HG02885 (cell line): ENCODE results near the gene STAT5B.
"Not testable (repeated sequence)": the region's sequence is repeated elsewhere in the genome, so short reads cannot be mapped to it uniquely, and the experiment has no call there.

Source experiments
- ATAC-seq: cut with Tn5 transposase; IDR thresholded peaks from one replicate; pipeline ENCODE4 v1.9.1; 2021; ENCODE audit warnings: mild to moderate bottlenecking; ENCODE audit not compliant: unreplicated experiment, poor library complexity

Gene STAT5B

GRCh38 chr17:42276359-42276608 is at the start of gene STAT5B:
TSS of gene STAT5B (minus strand) at chr17:42276391. CDS start at chr17:42232127, 44,264 bp downstream.
- ATAC-seq = peak; percentile 76

GRCh38 chr17:42325026-42325425 is 48.8 kb upstream of the STAT5B start:
- ATAC-seq = no peak

- ATAC-seq = no peak
These were observed 47.1 kb upstream of the STAT5B start for GRCh38 chr17:42323268-42323773.

DNA sequence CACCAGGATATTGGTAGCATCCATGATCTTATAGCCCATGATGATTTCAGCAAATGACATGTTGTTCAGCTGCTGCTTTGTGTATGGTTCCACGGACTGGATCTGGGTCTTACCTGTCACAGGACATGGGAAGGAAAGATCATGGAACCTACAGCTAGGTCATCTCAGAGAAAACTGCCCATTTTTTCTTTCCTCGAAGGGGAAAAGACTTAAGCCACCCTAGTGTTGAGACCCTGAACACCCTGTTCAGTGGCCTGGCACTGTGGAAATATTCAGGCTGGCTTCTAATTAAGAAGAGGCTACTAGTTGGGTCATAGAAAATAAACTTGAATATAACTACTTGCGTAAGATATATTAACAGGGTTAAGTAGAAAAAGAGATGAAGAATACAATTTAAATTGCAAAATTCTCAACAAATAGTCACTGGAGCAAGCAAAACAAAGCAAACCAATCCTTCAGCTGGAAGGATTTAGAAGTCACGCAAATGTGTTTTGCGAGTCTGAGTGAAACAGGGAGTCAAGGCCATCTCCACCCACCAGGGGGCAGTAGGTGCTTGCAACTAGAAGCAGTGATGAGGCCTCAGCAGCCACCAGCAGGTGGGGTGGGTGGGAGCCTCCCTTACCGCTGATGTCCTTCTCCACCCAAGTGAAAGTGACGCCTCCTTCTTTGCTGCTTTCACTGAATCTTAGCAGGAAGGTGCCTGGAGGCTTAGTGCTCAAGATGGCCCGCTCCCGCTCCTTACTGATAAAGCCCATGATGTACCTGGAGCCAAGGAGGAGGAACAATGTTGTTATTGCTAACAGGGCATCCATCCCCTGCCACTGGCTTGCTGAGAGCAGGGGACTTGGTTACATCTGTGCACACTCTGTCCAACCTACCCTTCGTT is 46.4 kb upstream of the STAT5B start:
- ATAC-seq = peak; percentile 68

GRCh38 chr17:42321555-42321954 is 45.4 kb upstream of the STAT5B start:
- no peak for ATAC-seq

DNA sequence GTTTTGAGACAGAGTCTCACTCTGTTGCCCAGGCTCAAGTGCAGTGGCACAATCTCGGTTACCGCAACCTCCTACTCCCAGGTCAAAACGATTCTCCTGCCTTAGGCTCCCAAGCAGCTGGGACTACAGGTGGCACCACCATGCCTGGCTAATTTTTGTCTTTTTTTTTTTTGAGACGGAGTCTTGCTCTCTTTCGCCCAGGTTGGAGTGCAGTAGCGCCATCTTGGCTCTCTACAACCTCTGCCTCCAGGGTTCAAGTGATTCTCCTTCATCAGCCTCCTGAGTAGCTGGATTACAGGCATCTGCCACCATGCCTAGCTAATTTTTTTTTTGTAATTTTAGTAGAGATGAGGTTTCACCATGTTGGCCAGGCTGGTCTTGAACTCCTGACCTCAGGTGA is 41.8 kb upstream of the STAT5B start:
- not testable (repeated sequence) for ATAC-seq

DNA sequence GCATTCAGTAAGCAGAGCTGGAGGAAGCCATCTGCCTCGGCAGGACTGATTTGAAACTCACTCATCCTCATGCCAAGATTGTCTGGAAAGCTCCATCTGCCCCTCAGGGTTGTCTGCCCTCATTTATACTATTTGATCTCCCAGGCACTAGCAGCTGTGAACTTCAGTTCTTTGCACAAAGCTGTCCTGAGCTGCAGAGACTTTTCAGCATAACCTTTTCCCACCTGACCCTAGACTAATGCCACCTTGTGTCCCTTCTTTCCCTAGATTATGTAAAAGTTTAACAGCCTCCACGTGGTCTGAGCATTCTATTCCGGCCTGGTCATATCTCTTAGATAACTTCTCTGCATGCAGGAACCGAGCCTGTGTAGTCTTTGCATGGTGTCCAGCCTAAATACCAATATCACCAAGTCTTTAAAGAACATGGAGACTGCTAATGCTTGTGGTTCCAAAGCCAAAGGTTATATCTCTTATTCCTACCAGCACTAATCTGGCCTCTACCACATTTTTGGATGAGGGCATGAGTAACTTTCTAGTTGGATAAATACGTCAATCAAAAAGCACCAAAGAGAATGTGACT is 41.2 kb upstream of the STAT5B start:
- no peak for ATAC-seq

DNA sequence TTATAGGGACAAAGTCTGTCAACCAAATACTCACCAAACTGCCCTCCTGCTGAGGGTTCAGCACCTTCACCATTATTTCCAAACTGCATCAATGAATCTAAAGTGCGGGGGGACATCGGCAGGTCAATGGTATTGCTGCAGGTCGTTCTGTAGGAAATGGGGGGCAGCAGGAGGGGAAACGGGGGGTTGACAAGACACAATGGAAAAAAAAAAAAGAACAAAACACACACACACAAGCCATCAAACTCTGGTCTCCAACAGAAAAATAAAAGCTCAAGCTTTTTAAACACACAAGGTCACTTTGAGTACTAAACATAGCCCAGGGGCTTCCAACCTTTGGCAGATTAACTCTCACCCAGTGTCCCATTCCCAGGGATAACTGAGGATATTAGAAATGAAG is 40.6 kb upstream of the STAT5B start:
- ATAC-seq = no peak

- no peak for ATAC-seq
These were observed 39.4 kb upstream of the STAT5B start for GRCh38 chr17:42315402-42316156.

GRCh38 chr17:42313773-42314566 is 37.8 kb upstream of the STAT5B start:
- ATAC-seq = no peak

- ATAC-seq = no peak
These were observed 37.2 kb upstream of the STAT5B start for GRCh38 chr17:42313389-42313772.

DNA sequence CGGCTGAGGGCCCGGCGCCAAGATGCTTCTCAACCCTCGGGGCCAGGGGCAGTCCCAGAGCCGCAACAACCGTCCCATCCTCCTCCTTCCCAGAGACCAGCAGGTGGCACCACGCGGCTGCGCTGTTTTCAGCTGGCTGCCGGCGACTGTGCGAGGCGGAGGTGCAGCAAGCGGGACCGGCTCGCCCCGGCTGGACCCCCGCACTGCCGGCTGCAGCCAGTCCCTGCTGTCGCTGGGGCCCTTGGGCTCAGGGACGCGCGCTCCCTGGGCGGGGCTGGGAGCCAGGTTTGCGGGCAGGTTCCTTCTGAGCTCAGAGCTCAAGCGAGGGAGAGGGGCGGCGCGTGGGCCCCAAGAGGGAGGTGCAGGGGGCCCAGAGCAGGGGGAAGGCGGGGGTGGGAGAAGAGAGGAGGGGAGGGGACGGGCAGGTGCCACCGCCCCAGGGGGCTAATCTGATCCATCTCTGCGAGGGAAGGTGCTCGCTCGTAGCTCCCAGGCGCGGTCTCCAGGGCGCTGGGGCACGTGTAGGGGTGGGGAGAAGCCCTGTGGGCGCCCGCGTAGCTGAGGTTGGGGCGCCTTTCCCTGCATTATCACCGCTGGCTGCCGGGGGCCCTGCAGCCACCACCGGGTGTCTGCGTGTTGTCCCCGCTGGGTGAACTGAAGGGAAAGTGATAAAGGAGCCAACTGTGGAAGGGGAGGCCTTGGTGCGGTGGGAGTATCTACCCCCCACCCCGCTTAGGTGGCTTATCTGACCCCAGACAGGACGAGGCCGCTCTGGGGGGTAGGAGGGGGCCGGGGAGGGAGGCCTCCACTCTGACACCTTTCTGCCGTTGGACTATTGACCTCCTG is 36.3 kb upstream of the STAT5B start:
- peak; percentile 44 for ATAC-seq

DNA sequence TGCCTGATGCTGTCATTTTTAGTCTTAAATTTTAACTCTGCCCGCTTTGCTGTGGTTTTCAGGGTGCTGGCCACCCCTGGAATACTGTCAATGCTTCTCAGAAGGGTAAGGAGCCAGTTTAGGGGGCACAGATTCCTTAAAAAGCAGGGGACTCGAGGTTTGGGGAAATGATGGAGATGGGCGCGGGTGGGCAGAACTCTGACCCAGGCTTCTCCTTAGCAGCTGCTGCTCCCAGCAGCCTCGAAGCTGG is 35.8 kb upstream of the STAT5B start:
- ATAC-seq = no peak

- no peak for ATAC-seq
These were observed 35.2 kb upstream of the STAT5B start for GRCh38 chr17:42311240-42312034.

- no peak for ATAC-seq
These were observed 34.6 kb upstream of the STAT5B start for GRCh38 chr17:42310787-42311215.

- ATAC-seq = no peak
These were observed 34.0 kb upstream of the STAT5B start for GRCh38 chr17:42309986-42310786.

- ATAC-seq = no peak
These were observed 33.0 kb upstream of the STAT5B start for GRCh38 chr17:42309142-42309541.

GRCh38 chr17:42308446-42308845 is 32.3 kb upstream of the STAT5B start:
- ATAC-seq = no peak
